Hypothalamus (tissue), 51 donors: ENCODE results near the gene XRN2.

Experiments
- DNase-seq, 51 donors: peaks; one replicate each; lab custom pipeline; 2025; lab: John Stamatoyannopoulos, UW

XRN2 gene

GRCh38 chr20:21380711-21381110 lies 77.6 kb downstream of the XRN2 start:
- DNase-seq: no peak

- no peak for DNase-seq
Measured at GRCh38 chr20:21381619-21382018, 78.5 kb downstream of the XRN2 start.

- no peak for DNase-seq
Measured at GRCh38 chr20:21384308-21384892, 81.3 kb downstream of the XRN2 start.

DNA sequence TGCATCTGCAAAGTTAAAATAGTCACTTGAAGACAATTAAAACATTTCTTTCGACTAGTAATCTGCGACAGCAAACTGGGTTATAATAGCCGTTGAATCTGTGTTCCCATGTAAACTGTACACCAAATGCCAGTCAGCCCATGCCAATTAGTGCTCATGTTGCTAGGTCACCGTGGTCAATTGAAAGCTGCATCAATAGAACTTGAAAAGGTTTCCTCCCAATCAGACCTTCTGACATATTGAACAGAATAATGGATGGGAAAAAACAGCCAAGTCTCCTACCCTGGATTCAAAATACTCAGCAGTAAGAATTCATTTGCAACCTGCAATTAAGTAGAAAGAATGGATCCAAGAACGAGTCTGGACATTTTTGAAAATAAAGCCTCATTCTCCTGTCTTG lies 83.0 kb downstream of the XRN2 start:
- no peak for DNase-seq

DNA sequence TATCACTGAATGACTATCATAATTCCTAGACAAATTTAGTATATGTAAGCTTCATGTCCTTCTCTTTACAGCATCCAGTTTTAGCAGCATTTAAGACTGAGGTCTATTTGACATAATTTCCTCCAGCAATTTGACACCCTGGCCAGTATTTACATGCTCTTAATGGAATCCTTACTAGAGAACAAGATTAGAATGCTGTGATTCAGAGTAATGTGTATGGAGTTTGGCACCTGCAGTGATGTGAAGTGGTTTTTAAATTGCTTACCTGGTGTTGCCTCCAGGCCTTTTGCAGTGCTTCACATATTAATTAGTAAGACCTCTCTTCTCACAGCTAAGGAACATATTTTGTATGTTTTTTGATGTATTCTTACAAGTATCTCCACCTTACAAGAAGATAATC lies 84.4 kb downstream of the XRN2 start:
- DNase-seq: no peak

DNA sequence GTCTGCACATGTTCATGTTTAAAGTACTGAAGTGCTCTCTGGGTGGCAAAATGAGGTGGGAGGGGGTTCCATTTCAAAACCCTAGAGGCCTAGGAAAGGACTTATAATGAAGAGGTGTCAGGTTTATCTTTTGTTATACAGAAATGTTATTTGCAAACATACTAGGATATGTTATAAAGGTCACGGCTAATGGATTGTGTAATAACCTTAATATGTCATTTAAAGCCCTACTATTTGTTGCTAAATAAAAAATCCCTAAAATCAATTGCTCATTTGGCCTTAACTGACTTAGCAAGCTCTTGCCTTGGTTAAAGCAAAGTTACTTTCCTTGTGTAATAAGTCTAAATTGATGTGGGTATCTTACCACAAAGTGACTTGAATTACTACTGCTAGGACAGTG lies 85.4 kb downstream of the XRN2 start:
- DNase-seq: no peak

GRCh38 chr20:21389368-21389767 lies 86.2 kb downstream of the XRN2 start:
- DNase-seq: no peak

GRCh38 chr20:21390768-21391167 lies 87.6 kb downstream of the XRN2 start:
- no peak for DNase-seq

DNA sequence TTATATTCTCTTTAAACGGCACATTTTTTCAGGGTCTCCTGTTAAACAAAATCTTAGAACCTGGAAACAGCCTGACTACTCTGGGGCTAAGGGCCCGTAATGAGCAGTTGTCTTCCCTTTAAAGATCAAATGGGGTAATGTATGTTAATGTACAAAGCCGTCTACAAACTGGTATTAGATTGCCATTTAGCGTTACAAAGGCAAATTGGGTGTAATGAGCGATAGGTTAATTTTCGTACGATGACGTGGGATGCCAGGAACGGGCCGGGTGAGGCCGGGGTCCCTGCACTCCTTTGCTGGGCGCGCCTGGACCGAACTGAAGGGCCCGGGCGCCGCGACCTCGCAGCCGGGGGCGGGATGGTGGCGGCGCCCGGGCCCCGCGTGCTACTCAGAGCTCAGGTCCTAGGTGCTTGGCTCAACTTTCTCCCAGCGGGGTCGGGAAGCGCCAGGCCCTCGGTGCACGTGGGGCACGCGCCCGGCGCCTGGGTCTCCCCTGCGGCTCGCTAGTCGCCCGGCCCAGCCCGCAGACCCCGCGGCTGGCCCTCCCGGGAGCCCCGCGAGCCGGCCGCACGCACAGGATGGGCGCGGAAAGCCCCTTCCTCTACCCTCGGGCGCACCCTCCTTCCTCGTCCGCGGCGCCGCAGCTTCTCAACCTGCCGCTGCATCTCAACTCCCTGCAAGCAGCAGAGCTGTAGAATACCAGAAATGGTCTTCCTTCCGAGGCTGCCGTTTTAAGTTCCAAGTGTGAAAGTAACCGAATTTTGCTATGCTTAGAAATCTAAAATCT lies 88.2 kb downstream of the XRN2 start:
- DNase-seq: no peak

DNA sequence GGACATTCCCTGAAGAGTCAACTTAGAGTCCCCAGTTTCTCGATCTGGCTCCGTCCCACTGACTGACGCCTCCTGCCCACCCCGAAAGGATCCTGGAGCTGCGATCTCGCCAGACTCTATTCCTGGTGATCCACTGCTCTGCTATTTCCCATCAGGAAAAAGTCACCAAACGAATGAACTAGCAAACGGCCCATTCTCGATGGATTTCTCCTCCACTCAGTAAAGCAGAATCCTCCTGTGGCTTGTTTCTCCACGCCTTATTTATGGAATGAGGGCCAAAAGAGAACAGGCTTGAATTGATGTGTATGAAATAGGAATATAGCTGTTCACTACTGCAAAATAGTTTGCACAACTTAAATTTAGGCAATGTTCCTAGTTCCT lies 88.8 kb downstream of the XRN2 start:
- no peak for DNase-seq

DNA sequence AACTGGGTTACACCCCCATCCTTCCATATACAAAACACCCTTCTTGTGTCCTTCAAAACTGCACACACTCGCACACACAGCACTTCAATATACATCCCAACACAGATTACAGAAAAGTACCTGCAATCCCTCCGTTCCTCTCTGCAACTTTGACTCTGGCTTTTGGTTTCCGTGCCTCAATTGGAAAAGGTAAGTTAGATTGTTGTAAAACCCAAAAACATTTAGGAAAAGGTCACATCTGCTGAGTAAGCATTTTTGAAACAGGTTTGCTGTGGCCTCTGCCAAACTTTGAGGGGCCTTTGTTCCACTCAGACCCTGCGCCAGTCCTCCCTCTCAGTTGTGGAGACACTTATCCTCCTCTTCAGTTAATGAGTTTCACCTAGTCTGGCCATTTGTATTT lies 90.0 kb downstream of the XRN2 start:
- DNase-seq: no peak

GRCh38 chr20:21393816-21394519 lies 90.8 kb downstream of the XRN2 start:
- DNase-seq: no peak

GRCh38 chr20:21394551-21394950 lies 91.4 kb downstream of the XRN2 start:
- no peak for DNase-seq

DNA sequence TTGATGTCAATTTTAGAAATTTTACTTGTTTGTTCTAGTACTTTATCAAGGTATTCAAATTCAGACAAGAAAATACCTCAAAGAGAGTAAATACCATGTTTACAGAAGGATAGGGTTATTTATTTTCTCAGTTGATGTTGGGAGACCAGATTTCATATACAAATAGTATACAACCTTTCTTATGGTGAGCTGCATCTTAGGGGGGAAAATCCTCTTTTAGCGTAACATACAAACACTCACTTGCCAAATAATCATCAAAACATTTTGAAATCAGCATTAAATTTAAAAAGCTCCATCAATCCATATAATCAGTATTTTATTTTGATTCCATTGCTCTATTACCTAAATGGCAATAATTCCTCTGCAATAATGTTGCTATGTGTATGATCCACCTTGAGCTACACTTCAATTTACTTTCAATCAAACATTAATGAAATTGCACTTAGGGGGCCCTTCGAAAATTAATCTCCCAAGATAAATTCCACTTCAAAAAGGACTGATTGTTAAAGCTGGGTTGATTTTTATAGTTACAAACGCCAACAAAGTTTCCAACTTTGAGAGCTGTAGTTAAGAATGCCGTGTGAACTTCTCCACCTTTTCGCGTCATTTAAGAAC lies 92.0 kb downstream of the XRN2 start:
- no peak for DNase-seq

GRCh38 chr20:21395666-21396598 lies 92.8 kb downstream of the XRN2 start:
- DNase-seq: no peak

- no peak for DNase-seq
Measured at GRCh38 chr20:21396599-21397340, 93.6 kb downstream of the XRN2 start.

DNA sequence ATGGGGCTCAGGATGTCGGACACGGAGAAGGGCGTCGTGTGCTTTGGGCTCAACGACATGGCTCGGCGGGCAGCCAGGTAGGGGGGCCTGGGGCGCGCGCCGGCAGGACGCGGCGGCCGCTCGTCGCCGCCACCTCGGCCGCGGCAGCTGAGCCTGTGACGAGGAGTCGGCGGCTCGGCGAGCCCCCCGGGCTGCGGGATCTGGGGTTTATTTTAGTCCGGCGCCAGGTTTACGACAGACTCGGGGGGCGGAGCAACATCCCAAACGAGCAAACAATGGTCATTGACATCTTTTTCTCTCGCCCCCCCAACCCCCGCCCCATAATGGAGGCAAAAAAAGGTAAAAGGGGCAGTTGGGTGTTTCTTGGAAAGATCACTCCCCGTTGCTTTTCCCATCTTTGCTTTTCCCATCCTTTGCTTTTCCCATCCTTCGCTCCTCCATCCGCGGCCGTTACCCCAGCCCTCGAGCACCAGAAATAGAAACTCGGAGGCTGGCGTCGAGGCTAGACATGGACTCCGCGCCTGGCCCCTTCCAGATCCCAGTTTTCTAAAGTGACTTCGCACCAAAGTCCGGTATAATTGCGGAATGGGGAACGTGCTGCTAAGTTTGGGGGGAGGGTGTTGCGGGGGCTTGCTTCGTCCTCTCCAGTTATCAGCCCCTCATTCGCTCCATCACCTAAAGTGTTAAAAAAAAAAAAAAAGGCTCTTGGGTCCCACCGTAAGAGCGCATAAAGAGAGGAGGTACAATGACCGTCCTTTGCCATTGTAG lies 94.4 kb downstream of the XRN2 start, which contains the start of gene NKX2-4:
TSS of gene NKX2-4 (minus strand) at position 186 of the 768 bp plus-strand sequence. CDS start at position 59, 127 bp downstream.
- DNase-seq: no peak

DNA sequence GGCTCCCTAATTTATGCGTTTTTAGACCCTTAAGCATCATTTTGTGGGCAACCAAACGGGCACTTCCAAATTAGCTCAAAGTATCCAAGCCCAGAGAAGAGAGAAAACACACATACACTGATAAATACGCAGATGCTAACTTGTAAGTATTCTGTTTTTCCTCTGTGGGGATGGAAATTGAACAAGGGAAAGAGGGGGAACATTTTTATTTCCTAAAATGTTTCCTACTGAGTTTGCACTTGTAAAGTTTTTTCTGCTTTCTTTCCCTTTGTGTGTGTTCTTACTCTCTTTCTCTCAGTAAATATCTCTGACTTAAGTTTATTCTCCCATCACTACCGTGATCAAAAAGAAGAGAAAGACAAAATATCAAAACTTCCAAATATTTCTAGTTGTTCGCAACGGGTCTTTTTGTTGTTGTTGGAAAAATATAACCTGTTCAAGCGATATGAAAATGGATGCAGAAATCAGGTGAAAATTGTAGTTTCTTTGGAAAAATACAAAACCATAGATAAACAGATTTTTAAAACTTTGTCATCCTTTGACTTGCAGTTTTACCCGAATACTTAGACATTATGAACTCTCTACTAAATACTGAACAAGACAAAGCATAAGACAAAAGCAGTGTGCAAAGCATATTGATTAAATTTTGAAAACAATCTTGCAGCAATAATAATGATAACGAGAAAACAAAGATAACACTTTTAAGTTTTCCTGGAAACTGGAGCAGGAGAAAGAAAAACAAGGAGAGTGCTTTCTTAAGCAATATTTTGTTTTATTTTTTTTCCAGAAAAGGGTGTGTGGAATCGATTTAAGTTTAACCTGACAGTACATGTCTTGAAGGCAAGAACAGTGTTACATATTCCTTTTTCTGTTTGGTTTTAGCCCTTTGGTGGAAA lies 95.2 kb downstream of the XRN2 start:
- DNase-seq: no peak
